Pons (tissue), 1 donor: Measurements from ENCODE around the gene TP53AIP1.

ENCODE experiments used
- DNase-seq: peaks from one replicate; pipeline ENCODE4 v3.0.0-alpha.2; 2016; ENCODE audit warnings: low spot score

TP53AIP1 gene

GRCh38 chr11:128942817-128943427 is at the start of gene TP53AIP1:
TSS of gene TP53AIP1 (minus strand) at chr11:128942871. CDS start at chr11:128937818, 5,053 bp downstream.
- no peak for DNase-seq

- no peak for DNase-seq
Measured at GRCh38 chr11:128988242-128988970, 45.7 kb upstream of the TP53AIP1 start.

GRCh38 chr11:128985880-128986279 is 43.2 kb upstream of the TP53AIP1 start:
- DNase-seq: no peak

GRCh38 chr11:128983023-128983422 is 40.4 kb upstream of the TP53AIP1 start:
- DNase-seq: no peak

GRCh38 chr11:128981254-128981653 is 38.6 kb upstream of the TP53AIP1 start:
- DNase-seq: no peak

- no peak for DNase-seq
Measured at GRCh38 chr11:128970598-128971190, 28.0 kb upstream of the TP53AIP1 start.

- DNase-seq: no peak
Measured at GRCh38 chr11:128968916-128969315, 26.2 kb upstream of the TP53AIP1 start.

GRCh38 chr11:128967578-128967977 is 24.9 kb upstream of the TP53AIP1 start:
- no peak for DNase-seq

- DNase-seq: peak; percentile 52
Measured at GRCh38 chr11:128965485-128965884, 22.8 kb upstream of the TP53AIP1 start.

- DNase-seq: peak; percentile 12
Measured at GRCh38 chr11:128964463-128964930, 21.8 kb upstream of the TP53AIP1 start.

- no peak for DNase-seq
Measured at GRCh38 chr11:128963744-128964325, 21.2 kb upstream of the TP53AIP1 start.

GRCh38 chr11:128962896-128963295 is 20.2 kb upstream of the TP53AIP1 start:
- no peak for DNase-seq

- no peak for DNase-seq
Measured at GRCh38 chr11:128961645-128962044, 19.0 kb upstream of the TP53AIP1 start.

GRCh38 chr11:128957202-128957482 is 14.5 kb upstream of the TP53AIP1 start:
- DNase-seq: no peak

GRCh38 chr11:128956401-128957201 is 13.9 kb upstream of the TP53AIP1 start:
- DNase-seq: peak; percentile 79

- no peak for DNase-seq
Measured at GRCh38 chr11:128955636-128956035, 13.0 kb upstream of the TP53AIP1 start.

GRCh38 chr11:128953151-128953550 is 10.5 kb upstream of the TP53AIP1 start:
- no peak for DNase-seq

GRCh38 chr11:128949791-128950454 is 7.3 kb upstream of the TP53AIP1 start:
- DNase-seq: no peak

- DNase-seq: no peak
Measured at GRCh38 chr11:128948583-128948982, 5.9 kb upstream of the TP53AIP1 start.

- DNase-seq: no peak
Measured at GRCh38 chr11:128947773-128948172, 5.1 kb upstream of the TP53AIP1 start.

GRCh38 chr11:128946648-128947047 is 4.0 kb upstream of the TP53AIP1 start:
- DNase-seq: no peak
